GM21576 (cell line): ENCODE results near the gene ZNF486.
A peak's percentile ranks its signal among the peaks of the same experiment; 100 is the strongest.
"Not testable (repeated sequence)": the region's sequence is repeated elsewhere in the genome, so short reads cannot be mapped to it uniquely, and the experiment has no call there.

Source experiments
- ATAC-seq: cut with Tn5 transposase; IDR thresholded peaks from one replicate; pipeline ENCODE4 v1.9.1; 2021; ENCODE audit warnings: mild to moderate bottlenecking, moderate library complexity; ENCODE audit not compliant: unreplicated experiment

The ZNF486 gene

GRCh38 chr19:20167020-20167644 lies at the start of gene ZNF486:
TSS of gene ZNF486 (plus strand) at chr19:20167214. CDS start at chr19:20167331, 117 bp downstream.
- peak; percentile 94 for ATAC-seq

- not testable (repeated sequence) for ATAC-seq
These were observed 48.8 kb upstream of the ZNF486 start for GRCh38 chr19:20118064-20118839.

- no peak for ATAC-seq
These were observed 42.1 kb upstream of the ZNF486 start for GRCh38 chr19:20124879-20125278.

- not testable (repeated sequence) for ATAC-seq
These were observed 34.1 kb upstream of the ZNF486 start for GRCh38 chr19:20132933-20133332.

GRCh38 chr19:20137714-20138113 lies 29.3 kb upstream of the ZNF486 start:
- not testable (repeated sequence) for ATAC-seq

- no peak for ATAC-seq
These were observed 15.3 kb upstream of the ZNF486 start for GRCh38 chr19:20151617-20152145.

GRCh38 chr19:20152506-20152905 lies 14.5 kb upstream of the ZNF486 start:
- not testable (repeated sequence) for ATAC-seq

- ATAC-seq = no peak
These were observed 13.7 kb upstream of the ZNF486 start for GRCh38 chr19:20153281-20153680.

- ATAC-seq = no peak
These were observed 12.4 kb upstream of the ZNF486 start for GRCh38 chr19:20154636-20155035.

GRCh38 chr19:20162821-20163220 lies 4.2 kb upstream of the ZNF486 start:
- no peak for ATAC-seq

GRCh38 chr19:20164456-20164855 lies 2.6 kb upstream of the ZNF486 start:
- no peak for ATAC-seq

- no peak for ATAC-seq
These were observed 932 bp upstream of the ZNF486 start for GRCh38 chr19:20165971-20166592.

- ATAC-seq = no peak
These were observed 673 bp downstream of the ZNF486 start for GRCh38 chr19:20167651-20168122.

- no peak for ATAC-seq
These were observed 4.3 kb downstream of the ZNF486 start for GRCh38 chr19:20171285-20171684.

- not testable (repeated sequence) for ATAC-seq
These were observed 8.8 kb downstream of the ZNF486 start for GRCh38 chr19:20175848-20176247.

- ATAC-seq = not testable (repeated sequence)
These were observed 12.9 kb downstream of the ZNF486 start for GRCh38 chr19:20179956-20180355.

GRCh38 chr19:20182222-20182785 lies 15.3 kb downstream of the ZNF486 start:
- no peak for ATAC-seq

GRCh38 chr19:20186174-20186573 lies 19.2 kb downstream of the ZNF486 start:
- no peak for ATAC-seq

- no peak for ATAC-seq
These were observed 30.7 kb downstream of the ZNF486 start for GRCh38 chr19:20197747-20198146.

GRCh38 chr19:20209051-20209450 lies 42.0 kb downstream of the ZNF486 start:
- no peak for ATAC-seq

- ATAC-seq = not testable (repeated sequence)
These were observed 47.4 kb downstream of the ZNF486 start for GRCh38 chr19:20214366-20214765.
